SH-SY5Y (cell line): ENCODE results near the gene C9orf85.

Experiments used
- GATA2 ChIP-seq: IDR thresholded peaks from 2 replicates; pipeline ENCODE4 v1.6.1; 2011; ENCODE audit warnings: mild to moderate bottlenecking, low read depth, low read length
- GATA3 ChIP-seq: IDR thresholded peaks from 2 replicates; pipeline ENCODE4 v1.6.1; 2011; ENCODE audit warnings: low read depth, mild to moderate bottlenecking, low read length, moderate library complexity

DNA sequence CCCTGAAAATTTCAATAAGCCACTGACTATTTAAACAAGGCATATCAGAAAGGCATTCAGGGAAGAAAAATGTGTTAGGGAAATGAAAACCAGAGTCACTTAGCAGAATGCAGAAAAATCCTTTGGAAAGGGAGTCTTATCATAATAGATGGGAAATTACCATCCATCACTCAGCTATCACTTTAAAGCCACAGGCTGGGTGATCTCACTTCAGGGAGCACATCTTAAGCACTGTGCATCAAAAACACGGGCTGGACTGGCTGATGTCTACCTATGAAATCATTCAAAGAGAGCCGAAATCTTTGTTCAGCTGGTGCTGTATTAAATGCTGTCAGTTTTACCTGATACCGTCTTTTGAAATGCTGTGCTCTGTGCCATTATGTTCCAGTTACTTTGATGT, 75.5 kb downstream of the C9orf85 start:
- TF ChIP-seq GATA2 (no peak), GATA3 (no peak)
